GM19043 (cell line): ENCODE measurements around the gene FLOT2.
A peak's percentile ranks its signal among the peaks of the same experiment; 100 is the strongest.
"Not testable (repeated sequence)": the region's sequence is repeated elsewhere in the genome, so short reads cannot be mapped to it uniquely, and the experiment has no call there.

Experiments
- ATAC-seq: cut with Tn5 transposase; IDR thresholded peaks from one replicate; pipeline ENCODE4 v1.9.1; 2021; ENCODE audit warnings: low read depth; ENCODE audit not compliant: unreplicated experiment

FLOT2 gene

GRCh38 chr17:28877150-28877711 lies 20.3 kb downstream of the FLOT2 start:
- ATAC-seq, result not testable (repeated sequence)

GRCh38 chr17:28875848-28876550 lies 21.5 kb downstream of the FLOT2 start:
- ATAC-seq, result no peak

- ATAC-seq, result no peak
Measured at GRCh38 chr17:28874750-28875149, 22.8 kb downstream of the FLOT2 start.

- ATAC-seq, result no peak
Measured at GRCh38 chr17:28873839-28874238, 23.7 kb downstream of the FLOT2 start.

GRCh38 chr17:28871056-28871579 lies 26.4 kb downstream of the FLOT2 start:
- ATAC-seq, result peak; percentile 94

GRCh38 chr17:28867276-28867675 lies 30.3 kb downstream of the FLOT2 start:
- no peak for ATAC-seq

GRCh38 chr17:28865946-28866752 lies 31.4 kb downstream of the FLOT2 start:
- no peak for ATAC-seq

GRCh38 chr17:28864991-28865849 lies 32.3 kb downstream of the FLOT2 start:
- ATAC-seq, result no peak

GRCh38 chr17:28863953-28864352 lies 33.6 kb downstream of the FLOT2 start:
- no peak for ATAC-seq

GRCh38 chr17:28862561-28862960 lies 35.0 kb downstream of the FLOT2 start:
- no peak for ATAC-seq

GRCh38 chr17:28861393-28862203 lies 35.9 kb downstream of the FLOT2 start:
- ATAC-seq, result no peak

GRCh38 chr17:28860363-28860808 lies 37.1 kb downstream of the FLOT2 start:
- ATAC-seq, result no peak

GRCh38 chr17:28858801-28859355 lies 38.7 kb downstream of the FLOT2 start:
- no peak for ATAC-seq

GRCh38 chr17:28857905-28858800 lies 39.4 kb downstream of the FLOT2 start:
- no peak for ATAC-seq

GRCh38 chr17:28856028-28856574 lies 41.4 kb downstream of the FLOT2 start:
- no peak for ATAC-seq

GRCh38 chr17:28855336-28855679 lies 42.2 kb downstream of the FLOT2 start:
- no peak for ATAC-seq

GRCh38 chr17:28854457-28855335 lies 42.8 kb downstream of the FLOT2 start, which contains the start of gene ERAL1:
Gene ERAL1 (plus strand): TSS chr17:28855016. CDS start chr17:28855035, 19 bp downstream.
- peak; percentile 89 for ATAC-seq
